Keratinocyte (primary cell): ENCODE measurements around the gene CDKN1A. TPM values are rescaled to one million over a fixed set of nuclear protein-coding genes. Genes with fewer than 3 reads are reported as not detected.
"Not testable (repeated sequence)": the region's sequence is repeated elsewhere in the genome, so short reads cannot be mapped to it uniquely, and the experiment has no call there.

Experiments used
- DNase-seq: peaks from one replicate; pipeline ENCODE4 v3.0.0-alpha.2; 2011; ENCODE audit warnings: low read depth, missing footprints, low spot score
- FAIRE-seq: peaks from 2 replicates; lab custom pipeline; 2011; peaks lifted over from hg19 to GRCh38; lab: Jason Lieb, UNC
- H2AFZ ChIP-seq: 2 replicates; pipeline ENCODE4 v1.6.0; 2012; ENCODE audit warnings: low read length, control low read depth, inconsistent platforms; ENCODE audit not compliant: control insufficient read depth
- H3K27ac ChIP-seq: 2 replicates; pipeline ENCODE4 v1.5.1; 2011; ENCODE audit warnings: low read length; ENCODE audit not compliant: control insufficient read depth, insufficient read depth
- H3K27me3 ChIP-seq: 3 replicates; pipeline ENCODE4 v1.6.0; 2011; ENCODE audit warnings: low read length; ENCODE audit not compliant: control insufficient read depth, insufficient read depth; ENCODE audit errors: extremely low read depth
- H3K36me3 ChIP-seq, 2 experiments: 2 replicates in 1 of 2; 3 replicates in 1 of 2; pipeline ENCODE4 v1.5.1; 2011; ENCODE audit warnings: low read length in 2 of 2, mild to moderate bottlenecking in 1 of 2; ENCODE audit not compliant: control insufficient read depth in 2 of 2, insufficient read depth in 2 of 2; ENCODE audit errors: extremely low read depth in 1 of 2
- H3K4me1 ChIP-seq: 3 replicates; pipeline ENCODE4 v1.5.1; 2011; ENCODE audit warnings: low read length; ENCODE audit not compliant: control insufficient read depth, insufficient read depth; ENCODE audit errors: extremely low read depth
- H3K4me2 ChIP-seq: 3 replicates; pipeline ENCODE4 v1.6.0; 2011; ENCODE audit warnings: low read depth, low read length; ENCODE audit not compliant: control insufficient read depth, insufficient read depth; ENCODE audit errors: extremely low read depth
- H3K4me3 ChIP-seq, 3 experiments: fragments of 200-600 bp in 1 of 3; sonication (generic) in 1 of 3; 2 replicates in 2 of 3; 3 replicates in 1 of 3; pipeline ENCODE4 v1.5.1; 2011 to 2016; ENCODE audit warnings: low read length in 3 of 3, mild to moderate bottlenecking in 3 of 3, control low read depth in 2 of 3, inconsistent platforms in 1 of 3, low read depth in 1 of 3, mixed read lengths in 1 of 3, mixed run types in 1 of 3, moderate library complexity in 1 of 3; ENCODE audit not compliant: control insufficient read depth in 2 of 3, insufficient read depth in 2 of 3; ENCODE audit errors: extremely low read depth in 1 of 3
- H3K79me2 ChIP-seq: 2 replicates; pipeline ENCODE4 v1.6.0; 2012; ENCODE audit warnings: low read length; ENCODE audit not compliant: control insufficient read depth, insufficient read depth
- H3K9ac ChIP-seq: 3 replicates; pipeline ENCODE4 v1.6.0; 2011; ENCODE audit warnings: low read length; ENCODE audit not compliant: control insufficient read depth, insufficient read depth; ENCODE audit errors: extremely low read depth
- H3K9me1 ChIP-seq: 3 replicates; pipeline ENCODE4 v1.6.0; 2011; ENCODE audit warnings: low read length; ENCODE audit not compliant: control insufficient read depth, insufficient read depth; ENCODE audit errors: extremely low read depth
- H3K9me3 ChIP-seq: 2 replicates; pipeline ENCODE4 v1.5.1; 2012; ENCODE audit warnings: low read depth, low read length; ENCODE audit not compliant: control insufficient read depth
- H4K20me1 ChIP-seq: 3 replicates; pipeline ENCODE4 v1.6.0; 2011; ENCODE audit warnings: low read length; ENCODE audit not compliant: control insufficient read depth, insufficient read depth; ENCODE audit errors: extremely low read depth
- CTCF ChIP-seq, 3 experiments: IDR thresholded peaks in 1 of 3; conservative IDR thresholded peaks in 1 of 3; optimal IDR thresholded peaks in 1 of 3; 2 replicates in 2 of 3; 3 replicates in 1 of 3; pipeline versions ENCODE3 to v1.5.1; 2011; ENCODE audit warnings: low read length in 3 of 3, mild to moderate bottlenecking in 3 of 3, moderate library complexity in 2 of 3, control low read depth in 1 of 3, inconsistent platforms in 1 of 3; ENCODE audit not compliant: insufficient read depth in 2 of 3; ENCODE audit errors: extremely low read depth in 1 of 3
- EZH2 ChIP-seq: IDR thresholded peaks from one replicate; pipeline ENCODE4 v1.6.1; 2012; ENCODE audit warnings: inconsistent platforms, mild to moderate bottlenecking, low read length, moderate library complexity
- dilution Hi-C: fragments of 300-500 bp; cut with MboI; formaldehyde crosslinking; loops from one replicate; pipeline ENCODE4 v1.7.0; 2020; ENCODE audit warnings: low sequenced_read_pairs; ENCODE audit not compliant: extremely low pct_ligation_motif_present
- polyA plus RNA-seq, 5 experiments: library from polyadenylated mRNA; depleted of rRNA in 3 of 5; stranded (reverse) in 3 of 5; stranded (forward) in 1 of 5; unstranded in 1 of 5; fragments of >200 nt; gene quantifications; 1 replicate in 1 of 5; 2 replicates in 3 of 5; 3 replicates in 1 of 5; pipeline versions ENCODE4 v1.2.1 to v1.2.3, GENCODE V29; 2011 to 2012; ENCODE audit warnings: missing spikeins in 2 of 5, low read depth in 1 of 5, low replicate concordance in 1 of 5

The CDKN1A gene
- polyA plus RNA-seq, 1 donor (not counting 4 experiments of a cell fraction or from before 2014, with no cell fraction given): 185 TPM

DNA sequence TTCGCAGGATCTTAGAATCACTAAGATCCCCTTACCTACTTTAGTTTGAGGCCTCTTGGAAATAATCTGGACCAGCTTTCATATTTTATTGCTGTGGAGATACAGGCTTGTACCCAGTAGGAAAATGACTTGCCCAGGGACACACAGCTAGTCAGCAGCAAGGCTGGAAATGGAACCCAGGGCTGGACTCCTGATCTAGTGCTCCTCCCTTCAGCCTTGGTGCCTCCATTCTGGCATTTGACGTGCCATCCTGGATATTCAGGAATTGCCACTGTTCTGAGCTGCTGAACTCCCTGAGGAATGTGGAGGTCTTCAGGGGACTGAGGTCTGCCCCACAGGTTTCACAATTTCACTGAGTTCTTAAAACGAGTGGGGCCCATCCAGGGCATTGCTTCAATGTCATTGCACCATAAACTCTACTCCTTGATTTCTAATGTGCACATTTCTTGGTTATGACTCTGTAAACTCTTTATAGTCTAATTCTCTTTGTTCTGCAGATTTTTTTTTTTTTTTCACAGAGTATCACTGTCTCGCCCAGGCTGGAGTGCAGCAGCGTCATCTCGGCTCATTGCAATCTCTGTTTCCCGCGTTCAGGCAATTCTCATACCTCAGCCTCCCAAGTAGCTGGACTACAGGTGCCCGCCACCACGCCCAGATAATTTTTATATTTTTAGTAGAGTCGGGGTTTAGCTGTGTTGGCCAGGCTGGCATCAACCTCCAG lies 26.7 kb upstream of the CDKN1A start:
- Histone ChIP-seq H3K27me3 (no peaks in the 10 kb centered on the region), H3K4me2 (no peak overlapping the region), H3K9ac (no peak overlapping the region), H3K9me1 (no peaks in the 10 kb centered on the region), H3K36me3 (no peaks in the 10 kb centered on the region), H4K20me1 (no peaks in the 10 kb centered on the region), H3K4me3 (no peak overlapping the region), H2AFZ (no peak overlapping the region), H3K4me1 (no peaks in the 10 kb centered on the region), H3K27ac (no peak overlapping the region), H3K79me2 (no peaks in the 10 kb centered on the region), H3K9me3 (no peaks in the 10 kb centered on the region)
- TF ChIP-seq CTCF (optimal IDR thresholded peaks at IDR 0.05 in 1 of 3, IDR thresholded peaks at IDR 0.05 in 1 of 3, conservative IDR thresholded peaks at IDR 0.05 in 1 of 3; ENCODE audit: extremely low read depth in 1 of 3, insufficient read depth in 2 of 3, low read length in 3 of 3): no peak
- TF ChIP-seq EZH2: no peak
- FAIRE-seq: no peak
- dilution Hi-C loops: no loop called here
- no peak for DNase-seq

GRCh38 chr6:36654469-36654868 lies 24.0 kb upstream of the CDKN1A start:
- H3K9ac ChIP-seq, H3K4me2 ChIP-seq, H3K27ac ChIP-seq, H2AFZ ChIP-seq, DNase-seq, FAIRE-seq, H3K9me1 ChIP-seq, H3K79me2 ChIP-seq, dilution Hi-C loops, H3K9me3 ChIP-seq, H3K4me3 ChIP-seq, H3K27me3 ChIP-seq, H3K36me3 ChIP-seq, H4K20me1 ChIP-seq: not testable (repeated sequence)
- H3K4me1 ChIP-seq: peaks cover 15% of the 10 kb centered on the region
